ENCODE measurements around the gene PFKM. TPM values are rescaled to one million over a fixed set of nuclear protein-coding genes. Genes with fewer than 3 reads are reported as not detected.
"Not testable (repeated sequence)": the region's sequence is repeated elsewhere in the genome, so short reads cannot be mapped to it uniquely, and the experiment has no call there.

PFKM gene
- total RNA-seq, 2 experiments from 2014 or later: 20.6 to 22.7 TPM

DNA sequence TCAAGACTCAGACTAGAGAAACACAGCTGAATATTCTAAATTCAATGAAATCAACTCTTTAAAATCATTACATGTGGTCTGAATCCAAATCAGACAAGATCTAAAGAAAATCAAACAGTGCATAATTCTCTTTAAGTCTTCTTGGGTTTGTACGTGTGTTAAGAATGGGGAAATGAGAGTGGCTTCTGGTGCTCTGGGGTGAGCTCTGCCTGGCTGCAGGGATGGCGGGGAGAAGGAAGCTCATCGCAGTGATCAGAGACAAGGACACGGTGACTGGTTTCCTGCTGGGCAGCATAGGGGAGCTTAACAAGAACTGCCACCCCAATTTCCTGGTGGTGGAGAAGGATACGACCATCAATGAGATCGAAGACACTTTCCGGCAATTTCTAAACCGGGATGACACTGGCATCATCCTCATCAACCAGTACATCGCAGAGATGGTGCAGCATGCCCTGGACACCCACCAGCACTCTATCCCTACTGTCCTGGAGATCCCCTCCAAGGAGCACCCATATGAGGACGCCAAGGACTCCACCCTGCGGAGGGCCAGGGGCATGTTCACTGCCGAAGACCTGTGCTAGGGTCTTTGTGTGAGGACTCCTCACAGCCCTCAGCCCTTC is 34.2 kb upstream of the PFKM start:
- Mint-ChIP-seq H3K36me3 (ENCODE audit: low read depth) (peaks cover 45% of the 10 kb centered on the region), H3K27me3 (ENCODE audit: low read depth) (no peaks in the 10 kb centered on the region), H3K9me3 (ENCODE audit: insufficient read depth) (no peaks in the 10 kb centered on the region), H3K27ac (no peak overlapping the region), H3K4me3 (no peak overlapping the region), H3K4me1 (ENCODE audit: low read depth) (no peaks in the 10 kb centered on the region)
- ChIA-PET CTCF (interaction anchor here (1.6 kb wide), 1 partner anchor 70 kb away, joined by 4 read pairs; no protein-coding TSS in a partner anchor), POLR2A (interaction anchor here (0.7 kb wide), 1 partner anchor 219 kb away, joined by 3 read pairs; no protein-coding TSS in a partner anchor)
- ATAC-seq: no peak
- no peak for DNase-seq

DNA sequence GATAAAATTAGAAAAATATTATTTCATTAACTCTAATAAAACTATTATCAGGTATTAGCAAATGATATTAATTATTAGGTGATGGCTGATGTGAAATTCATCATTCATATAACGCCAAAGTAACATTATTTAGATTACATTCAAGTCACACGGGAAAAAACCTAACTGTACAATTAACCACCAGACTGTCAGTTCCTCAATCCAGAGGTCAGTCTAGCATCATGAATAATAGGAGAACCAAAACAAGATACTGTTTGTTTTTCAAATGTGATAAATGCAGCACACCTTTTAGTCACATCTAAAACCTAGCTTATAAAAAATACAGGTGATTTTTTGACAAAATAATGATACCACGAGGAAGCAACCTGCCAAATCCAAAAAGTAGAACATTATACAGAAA is 32.8 kb upstream of the PFKM start:
- ChIA-PET POLR2A (no interaction called here), CTCF (no interaction called here)
- ATAC-seq (no peak), DNase-seq (no peak)
- no peaks in the 10 kb centered on the region for H3K9me3 Mint-ChIP-seq (ENCODE audit: insufficient read depth)
- H3K4me1 Mint-ChIP-seq (ENCODE audit: low read depth): no peaks in the 10 kb centered on the region
- no peak overlapping the region for H3K4me3 Mint-ChIP-seq
- H3K27me3 Mint-ChIP-seq (ENCODE audit: low read depth): no peaks in the 10 kb centered on the region
- peaks cover 43% of the 10 kb centered on the region for H3K36me3 Mint-ChIP-seq (ENCODE audit: low read depth)
- no peak overlapping the region for H3K27ac Mint-ChIP-seq

DNA sequence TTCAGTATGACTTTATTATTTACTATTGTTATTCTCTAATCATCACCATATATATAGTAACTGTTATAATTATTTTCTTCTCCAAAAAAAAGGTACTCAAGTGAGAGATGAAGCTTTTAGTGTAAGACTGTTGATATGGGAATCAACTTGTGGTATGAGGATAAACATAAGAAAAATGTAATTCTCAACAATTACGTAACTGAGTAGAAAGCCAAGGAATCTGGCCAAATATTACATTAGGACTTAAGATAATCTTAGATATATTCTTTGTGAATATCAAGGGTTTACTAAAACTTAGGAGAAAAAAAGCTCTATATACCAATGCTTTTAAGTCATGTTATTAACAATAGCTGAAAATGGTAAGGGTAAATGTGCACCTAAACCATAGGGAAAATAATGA is 26.6 kb upstream of the PFKM start:
- ChIA-PET POLR2A (no interaction called here), CTCF (interaction anchor here (1.0 to 1.5 kb wide), 2 partner anchors 72 to 350 kb away, joined by 3 read pairs; no protein-coding TSS in a partner anchor)
- ATAC-seq (no peak), DNase-seq (no peak)
- no peaks in the 10 kb centered on the region for H3K4me1 Mint-ChIP-seq (ENCODE audit: low read depth)
- no peaks in the 10 kb centered on the region for H3K27me3 Mint-ChIP-seq (ENCODE audit: low read depth)
- peaks cover 37% of the 10 kb centered on the region for H3K36me3 Mint-ChIP-seq (ENCODE audit: low read depth)
- no peak overlapping the region for H3K27ac Mint-ChIP-seq
- H3K9me3 Mint-ChIP-seq (ENCODE audit: insufficient read depth): no peaks in the 10 kb centered on the region
- no peak overlapping the region for H3K4me3 Mint-ChIP-seq

DNA sequence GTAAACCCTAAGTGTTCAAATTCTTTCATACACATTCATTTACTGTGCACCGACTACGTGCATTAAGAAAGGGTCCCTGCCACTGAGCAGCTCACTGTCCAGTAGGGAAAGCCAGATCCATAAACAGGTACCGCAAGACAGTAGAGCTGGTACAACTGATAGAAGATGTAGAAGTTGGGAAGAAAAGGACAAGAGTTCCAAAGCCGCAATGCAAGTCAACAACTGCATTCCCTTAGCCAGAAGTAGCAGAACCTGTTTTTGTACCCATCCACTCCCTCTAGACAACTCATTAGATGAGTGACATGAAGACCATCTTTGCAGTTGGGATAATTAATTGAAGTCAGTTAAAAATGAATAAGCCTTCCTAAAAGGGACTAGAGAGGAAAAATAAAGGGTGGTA is 14.6 kb upstream of the PFKM start:
- Mint-ChIP-seq H3K27ac (peak overlapping the region; percentile 58), H3K27me3 (ENCODE audit: low read depth) (no peaks in the 10 kb centered on the region), H3K9me3 (ENCODE audit: insufficient read depth) (no peaks in the 10 kb centered on the region), H3K4me1 (ENCODE audit: low read depth) (peaks cover 51% of the 10 kb centered on the region), H3K36me3 (ENCODE audit: low read depth) (peaks cover 10% of the 10 kb centered on the region), H3K4me3 (peak overlapping the region; percentile 88)
- ChIA-PET CTCF (interaction anchor here (1.3 to 2.5 kb wide), 4 partner anchors 14 to 155 kb away, joined by 3 to 10 read pairs (median 4); partner anchors contain the start of gene PFKM), POLR2A (interaction anchor here (0.7 to 3.0 kb wide), 7 partner anchors 9 to 583 kb away, joined by 3 to 35 read pairs (median 3); partner anchors contain the start of gene ASB8)
- no peak for DNase-seq
- no peak for ATAC-seq

DNA sequence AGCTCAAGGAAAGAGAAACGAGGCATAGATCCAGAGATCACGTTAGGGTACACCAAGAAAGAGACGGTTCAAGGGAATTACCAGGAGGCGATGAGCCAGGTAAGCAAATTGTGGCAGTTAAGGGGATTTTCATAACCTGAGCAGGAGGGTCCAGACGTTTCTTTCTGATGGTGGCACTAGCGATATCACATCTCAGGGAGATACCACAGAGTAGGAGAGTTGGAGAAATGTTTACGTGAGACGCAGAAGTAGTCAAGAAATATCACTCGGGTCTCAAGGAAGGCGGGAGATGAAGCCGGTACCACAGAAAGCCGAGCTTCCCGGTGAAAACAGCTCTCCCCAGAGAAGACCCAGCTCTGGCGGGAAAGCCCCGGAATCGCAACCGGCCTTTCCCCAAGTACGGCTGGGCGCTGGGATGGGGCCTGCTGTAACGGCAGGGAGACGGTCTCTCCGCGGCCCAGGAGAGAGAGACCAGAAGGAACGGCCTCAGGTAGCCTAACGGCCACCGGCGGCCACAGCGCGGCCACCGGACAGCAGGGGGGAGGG is 13.8 kb upstream of the PFKM start:
- Mint-ChIP-seq H3K27me3 (ENCODE audit: low read depth) (no peaks in the 10 kb centered on the region), H3K4me3 (peak overlapping the region; percentile 88), H3K27ac (peak overlapping the region; percentile 94), H3K9me3 (ENCODE audit: insufficient read depth) (no peaks in the 10 kb centered on the region), H3K4me1 (ENCODE audit: low read depth) (peaks cover 54% of the 10 kb centered on the region), H3K36me3 (ENCODE audit: low read depth) (peaks cover 8% of the 10 kb centered on the region)
- POLR2A ChIA-PET: interaction anchor here (0.6 to 3.0 kb wide), 14 partner anchors 9 to 582 kb away, joined by 3 to 35 read pairs (median 3); partner anchors contain the start of genes ASB8 and PFKM
- CTCF ChIA-PET: interaction anchor here (0.7 to 2.5 kb wide), 11 partner anchors 14 to 709 kb away, joined by 3 to 13 read pairs (median 4); partner anchors contain the start of genes ASB8, PFKM and TMEM106C
- ATAC-seq (peak; percentile 42), DNase-seq (peak; percentile 46)

DNA sequence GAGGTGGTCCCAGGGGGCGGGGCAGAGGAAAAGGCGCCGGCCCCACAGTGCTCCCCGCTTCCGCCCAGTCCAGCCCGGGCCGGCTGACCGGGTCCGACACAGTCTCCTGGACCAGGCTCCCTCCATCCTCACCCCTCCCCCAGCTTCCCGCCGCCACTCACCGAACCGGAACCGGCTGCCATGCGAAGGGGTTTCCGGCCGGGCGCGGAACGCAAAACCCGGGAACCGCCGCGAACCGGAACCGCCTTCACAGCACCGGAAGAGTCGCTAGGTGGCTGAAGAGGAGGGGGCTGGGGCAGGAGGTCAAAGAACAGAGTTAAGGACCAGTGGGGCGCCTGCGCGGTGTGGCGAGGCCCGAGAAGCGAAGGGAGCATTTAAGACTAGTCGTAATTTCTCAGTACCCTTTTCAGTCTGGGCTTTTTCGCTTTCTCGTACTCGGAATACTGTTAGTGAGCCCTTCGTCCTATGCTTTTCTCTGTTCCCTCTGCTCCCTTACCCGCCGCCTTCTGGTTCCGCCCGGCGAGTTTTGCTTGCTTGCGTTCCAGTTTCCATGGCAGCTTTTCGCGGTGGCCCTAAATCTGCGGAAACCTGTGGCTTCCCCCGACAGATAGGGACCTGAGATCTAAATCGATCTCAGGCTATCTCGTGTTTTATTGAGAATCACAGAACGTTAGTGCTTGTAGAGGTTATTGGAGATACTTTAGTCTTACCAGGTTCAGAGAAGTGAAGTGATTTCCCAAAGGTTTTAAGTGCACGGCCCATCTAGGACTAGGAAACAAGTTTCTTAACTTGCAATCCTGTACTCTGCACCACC is 13.1 kb upstream of the PFKM start, which contains the start of gene SENP1:
Gene SENP1 (minus strand): TSS at position 213 of the 814 bp plus-strand sequence. CDS start 4,607 bp downstream, outside the sequence.
- CTCF ChIA-PET: interaction anchor here (0.7 to 2.5 kb wide), 13 partner anchors 11 to 709 kb away, joined by 3 to 13 read pairs (median 4); partner anchors contain the start of genes ASB8, PFKM and TMEM106C
- H3K4me1 Mint-ChIP-seq (ENCODE audit: low read depth): peaks cover 54% of the 10 kb centered on the region
- POLR2A ChIA-PET: interaction anchor here (0.6 to 3.0 kb wide), 10 partner anchors 10 to 294 kb away, joined by 3 to 35 read pairs (median 3); partner anchors contain the start of genes ASB8 and PFKM
- H3K9me3 Mint-ChIP-seq (ENCODE audit: insufficient read depth): no peaks in the 10 kb centered on the region
- H3K27ac Mint-ChIP-seq: peak within 1 kb of the TSS; percentile 94
- no peaks in the 10 kb centered on the region for H3K27me3 Mint-ChIP-seq (ENCODE audit: low read depth)
- DNase-seq (peak; percentile 92), ATAC-seq (peak; percentile 81)
- peaks cover 8% of the 10 kb centered on the region for H3K36me3 Mint-ChIP-seq (ENCODE audit: low read depth)
- H3K4me3 Mint-ChIP-seq: peak within 1 kb of the TSS; percentile 88

DNA sequence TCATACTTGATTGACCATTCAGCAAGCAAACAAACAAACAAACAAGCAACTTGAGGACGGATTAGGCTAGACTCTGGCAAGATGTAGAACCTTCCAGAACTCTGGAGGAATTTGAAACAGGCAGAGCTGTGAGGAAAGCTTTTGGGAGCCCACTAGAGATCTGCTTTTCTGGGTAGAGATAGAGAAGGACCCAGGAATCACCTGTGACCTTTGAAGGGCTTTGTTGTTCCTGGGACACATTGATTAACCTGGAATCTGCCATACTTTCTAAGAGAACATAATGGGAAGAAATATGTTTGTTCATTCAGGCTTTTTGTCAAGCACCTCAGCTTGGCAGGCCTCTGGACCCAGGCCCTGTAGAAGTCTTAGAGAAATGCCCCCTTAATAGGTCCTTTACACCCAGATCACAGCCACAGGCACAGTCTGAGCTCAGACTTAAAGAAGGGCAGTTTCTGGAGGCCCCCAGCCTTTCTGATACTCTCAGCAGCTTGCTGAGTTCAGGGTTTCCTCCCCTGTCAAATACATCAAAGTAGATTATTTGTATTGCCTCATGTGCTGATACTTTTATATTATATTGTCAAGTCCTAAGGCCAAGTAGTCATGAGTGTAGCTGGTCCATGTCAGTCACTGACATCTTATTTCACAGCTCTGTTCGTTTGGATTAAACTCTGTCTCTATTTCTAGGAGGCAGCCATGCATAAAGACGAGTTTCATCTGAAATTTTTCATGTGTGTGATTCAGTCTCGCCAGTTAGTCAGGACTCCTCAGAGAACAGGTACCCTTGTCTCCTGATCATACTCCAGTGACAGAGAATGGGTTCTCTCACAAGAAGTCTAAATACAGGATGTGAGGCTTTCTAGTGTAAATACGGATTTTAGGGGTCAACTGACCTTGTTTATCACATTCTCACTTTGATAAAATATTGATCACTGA is 12.2 kb upstream of the PFKM start:
- H3K9me3 Mint-ChIP-seq (ENCODE audit: insufficient read depth): no peaks in the 10 kb centered on the region

DNA sequence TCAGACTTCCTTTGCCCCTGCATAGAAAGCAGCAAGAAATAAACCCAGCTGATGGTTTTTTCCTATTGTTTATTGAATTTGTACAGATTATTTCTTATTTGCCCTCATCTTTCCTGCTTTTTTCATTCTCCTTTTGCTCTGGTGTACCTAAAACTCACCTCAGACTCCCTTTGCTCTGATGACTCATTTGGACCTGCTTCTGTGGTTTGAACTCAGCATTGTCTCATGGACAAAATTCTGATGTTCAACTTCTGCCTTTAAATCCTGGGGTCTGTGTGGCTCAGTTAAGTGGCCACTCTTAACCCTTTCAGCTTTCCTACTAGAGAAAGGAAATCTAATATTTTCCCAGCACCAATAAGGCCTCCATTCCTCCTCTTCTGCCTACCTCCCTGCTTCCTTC is 9.7 kb upstream of the PFKM start:
- Mint-ChIP-seq H3K36me3 (ENCODE audit: low read depth) (peaks cover 4% of the 10 kb centered on the region), H3K4me3 (no peak overlapping the region)
- POLR2A ChIA-PET: interaction anchor here (1.5 kb wide), 1 partner anchor 48 kb away, joined by 6 read pairs; the partner anchor contains the start of gene ASB8

More for the DNA sequence above, 12.2 kb upstream of the PFKM start:
- H3K4me3 Mint-ChIP-seq: peak overlapping the region; percentile 88
- peaks cover 48% of the 10 kb centered on the region for H3K4me1 Mint-ChIP-seq (ENCODE audit: low read depth)
- DNase-seq (no peak), ATAC-seq (no peak)
- CTCF ChIA-PET: interaction anchor here (0.7 to 2.5 kb wide), 8 partner anchors 10 to 576 kb away, joined by 3 to 13 read pairs (median 4); partner anchors contain the start of genes ASB8, CCDC184, PFKM and TMEM106C
- peak overlapping the region; percentile 94 for H3K27ac Mint-ChIP-seq
- H3K27me3 Mint-ChIP-seq (ENCODE audit: low read depth): no peaks in the 10 kb centered on the region
- POLR2A ChIA-PET: interaction anchor here (1.4 to 3.0 kb wide), 3 partner anchors 12 to 50 kb away, joined by 5 to 35 read pairs (median 14); partner anchors contain the start of genes ASB8 and PFKM
- H3K36me3 Mint-ChIP-seq (ENCODE audit: low read depth): peaks cover 8% of the 10 kb centered on the region

DNA sequence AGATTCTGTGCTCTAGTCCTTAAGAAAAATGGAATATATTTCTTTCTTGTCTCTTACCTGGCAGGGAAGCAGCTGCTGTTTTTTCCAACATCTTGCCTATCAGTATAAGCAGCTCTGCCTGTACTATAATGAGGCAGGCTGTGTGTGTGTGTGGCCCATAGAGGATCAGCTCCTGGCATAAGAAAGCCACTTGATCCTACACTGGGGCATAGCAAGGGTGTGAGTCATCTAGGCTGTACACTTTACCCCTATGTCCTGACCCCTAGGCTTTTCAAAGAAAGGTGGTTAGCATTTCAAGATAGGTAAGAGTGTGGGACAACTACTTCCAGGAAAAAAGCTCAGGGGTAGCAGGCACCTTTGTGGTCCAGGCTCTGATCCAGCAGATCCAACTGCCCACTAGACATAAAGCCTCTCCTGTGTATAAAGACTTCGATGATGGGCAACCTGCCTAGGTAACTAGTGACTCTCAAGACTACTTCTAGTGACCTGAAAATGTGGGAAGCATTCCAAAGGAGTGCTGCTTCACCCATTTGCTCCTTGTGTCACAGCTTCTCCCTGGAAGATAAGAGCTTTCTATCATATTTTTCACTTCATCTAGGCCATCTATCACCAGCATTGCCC is 8.4 kb upstream of the PFKM start:
- no peak overlapping the region for H3K27ac Mint-ChIP-seq
- ChIA-PET POLR2A (no interaction called here), CTCF (no interaction called here)
- ATAC-seq: no peak
- H3K4me1 Mint-ChIP-seq (ENCODE audit: low read depth): peaks cover 29% of the 10 kb centered on the region
- peaks cover 10% of the 10 kb centered on the region for H3K27me3 Mint-ChIP-seq (ENCODE audit: low read depth)
- no peak for DNase-seq
- no peaks in the 10 kb centered on the region for H3K36me3 Mint-ChIP-seq (ENCODE audit: low read depth)
- H3K9me3 Mint-ChIP-seq (ENCODE audit: insufficient read depth): no peaks in the 10 kb centered on the region
- H3K4me3 Mint-ChIP-seq: no peak overlapping the region

More for the DNA sequence above, 9.7 kb upstream of the PFKM start:
- peaks cover 2% of the 10 kb centered on the region for H3K27me3 Mint-ChIP-seq (ENCODE audit: low read depth)
- H3K27ac Mint-ChIP-seq: no peak overlapping the region
- ATAC-seq (no peak), DNase-seq (no peak)
- peaks cover 33% of the 10 kb centered on the region for H3K4me1 Mint-ChIP-seq (ENCODE audit: low read depth)
- CTCF ChIA-PET: interaction anchor here (0.6 to 1.9 kb wide), 2 partner anchors 10 to 705 kb away, joined by 3 to 5 read pairs; partner anchors contain the start of gene PFKM
- H3K9me3 Mint-ChIP-seq (ENCODE audit: insufficient read depth): no peaks in the 10 kb centered on the region

DNA sequence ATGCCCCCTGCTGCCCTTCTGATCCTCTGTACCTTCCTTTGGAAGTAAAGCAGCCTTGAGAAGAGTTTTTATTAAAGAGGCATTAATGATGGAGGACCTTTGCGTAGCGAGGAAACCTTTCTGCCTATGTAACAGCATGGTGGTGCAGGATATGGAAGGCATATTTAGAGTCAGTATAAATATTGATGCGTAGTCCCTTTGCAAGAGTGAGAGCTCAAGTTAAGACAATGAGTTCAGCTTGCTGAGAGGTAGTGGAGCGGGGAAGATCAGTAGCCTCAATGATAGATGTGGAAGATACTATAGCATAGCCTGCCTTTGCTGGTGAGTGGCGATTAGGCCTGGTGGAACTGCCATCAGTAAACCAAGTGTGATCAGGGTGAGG is 7.9 kb upstream of the PFKM start:
- H3K27ac Mint-ChIP-seq; H3K9me3 Mint-ChIP-seq (ENCODE audit: insufficient read depth); POLR2A ChIA-PET; H3K36me3 Mint-ChIP-seq (ENCODE audit: low read depth); DNase-seq; ATAC-seq; H3K4me3 Mint-ChIP-seq; CTCF ChIA-PET: not testable (repeated sequence)
- H3K27me3 Mint-ChIP-seq (ENCODE audit: low read depth): peaks cover 13% of the 10 kb centered on the region
- peaks cover 28% of the 10 kb centered on the region for H3K4me1 Mint-ChIP-seq (ENCODE audit: low read depth)

All from activated CD8-positive, alpha-beta T cell treated with anti-CD3 and anti-CD28 coated beads, Interleukin-2, amount 10 ng/mL, durations not matched to agents 7 days and 5 days (primary cell).